NCI-H748 treated with DMSO at 0.1 percent for 48 hours (cell line): ENCODE data around the gene INSL3.
"Not testable (repeated sequence)": the region's sequence is repeated elsewhere in the genome, so short reads cannot be mapped to it uniquely, and the experiment has no call there.

Experiments used
- DNase-seq: peaks from one replicate; lab custom pipeline; 2025; lab: John Stamatoyannopoulos, UW

The INSL3 gene

DNA sequence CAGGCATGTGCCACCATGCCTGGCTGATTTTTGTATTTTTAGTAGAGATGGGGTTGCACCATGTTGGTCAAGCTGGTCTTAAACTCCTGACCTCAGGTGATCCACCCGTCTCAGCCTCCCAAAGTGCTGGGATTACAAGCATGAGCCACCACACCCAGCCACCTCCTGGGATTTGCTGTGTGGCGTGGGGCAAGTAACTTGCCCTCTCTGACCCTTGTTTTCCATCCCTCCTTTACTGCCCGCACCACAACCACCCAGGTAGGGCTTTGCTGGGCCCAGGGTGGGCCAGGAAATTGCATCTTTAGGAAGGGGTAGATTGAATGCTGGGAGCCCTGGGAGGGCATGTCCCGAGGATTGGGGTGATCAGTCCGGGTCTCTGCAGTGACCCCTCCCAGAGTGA is 37.6 kb downstream of the INSL3 start:
- not testable (repeated sequence) for DNase-seq

DNA sequence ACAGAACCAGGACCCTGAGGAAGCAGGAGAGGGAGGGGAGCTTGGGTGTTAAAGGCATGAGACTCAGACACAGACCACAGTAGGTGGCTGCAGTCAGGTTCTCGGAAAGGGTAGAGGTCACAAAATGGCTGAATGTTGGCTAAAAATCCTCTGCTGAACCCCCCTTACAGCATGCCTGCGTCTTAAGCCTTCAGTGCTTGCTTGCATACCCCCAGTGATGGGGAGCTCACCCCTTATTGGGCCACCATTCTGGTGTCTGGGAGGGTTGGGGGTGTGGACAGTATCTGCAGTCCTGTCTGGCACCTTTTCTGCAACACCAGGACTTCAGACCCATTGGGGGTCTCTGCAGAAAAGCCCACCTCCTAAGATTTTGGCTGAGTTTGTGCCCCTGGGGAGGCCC is 40.5 kb downstream of the INSL3 start:
- DNase-seq = no peak

DNA sequence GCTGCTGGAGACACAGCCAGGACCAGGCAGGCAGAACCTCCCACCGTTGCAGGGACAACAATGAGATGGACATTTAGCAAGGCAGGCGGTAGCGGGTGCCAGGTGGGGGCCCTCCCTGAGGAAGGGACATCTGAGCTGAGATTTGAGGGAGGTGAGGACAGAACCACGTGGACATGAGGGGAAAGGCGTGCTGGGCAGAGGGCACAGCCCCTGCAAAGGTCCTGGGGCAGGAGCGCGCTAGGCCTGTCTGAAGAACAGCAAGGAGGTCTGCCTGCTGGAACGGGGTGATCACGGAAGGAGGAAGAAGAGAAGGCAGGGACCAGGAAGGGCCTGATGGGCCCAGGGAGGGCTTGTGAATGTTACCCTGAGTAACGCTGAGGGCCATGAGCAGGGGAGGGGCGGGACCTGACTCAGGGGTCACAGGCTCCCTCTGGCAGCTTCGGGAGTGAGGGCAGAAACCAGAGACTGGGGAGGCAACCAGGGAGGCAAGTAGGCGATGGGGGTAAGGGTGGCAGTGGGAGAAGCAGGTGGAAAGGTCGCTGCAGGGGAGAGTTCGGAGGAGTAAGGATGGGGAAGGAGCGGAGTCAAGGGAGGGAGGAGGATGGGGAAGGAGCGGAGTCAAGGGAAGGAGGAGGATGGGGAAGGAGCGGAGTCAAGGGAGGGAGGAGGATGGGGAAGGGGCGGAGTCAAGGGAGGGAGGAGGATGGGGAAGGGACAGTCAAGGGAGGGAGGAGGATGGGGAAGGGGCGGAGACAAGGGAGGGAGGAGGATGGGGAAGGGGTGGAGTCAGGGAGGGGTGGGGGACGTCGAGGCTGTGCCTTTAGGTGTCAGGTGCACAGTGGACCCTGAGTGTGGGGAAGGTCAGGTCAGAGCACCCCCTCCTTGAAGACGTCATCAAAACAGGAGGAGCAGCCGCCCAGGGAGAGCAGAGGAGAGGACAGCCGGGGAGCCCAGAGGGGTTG is 42.1 kb downstream of the INSL3 start:
- DNase-seq = no peak

DNA sequence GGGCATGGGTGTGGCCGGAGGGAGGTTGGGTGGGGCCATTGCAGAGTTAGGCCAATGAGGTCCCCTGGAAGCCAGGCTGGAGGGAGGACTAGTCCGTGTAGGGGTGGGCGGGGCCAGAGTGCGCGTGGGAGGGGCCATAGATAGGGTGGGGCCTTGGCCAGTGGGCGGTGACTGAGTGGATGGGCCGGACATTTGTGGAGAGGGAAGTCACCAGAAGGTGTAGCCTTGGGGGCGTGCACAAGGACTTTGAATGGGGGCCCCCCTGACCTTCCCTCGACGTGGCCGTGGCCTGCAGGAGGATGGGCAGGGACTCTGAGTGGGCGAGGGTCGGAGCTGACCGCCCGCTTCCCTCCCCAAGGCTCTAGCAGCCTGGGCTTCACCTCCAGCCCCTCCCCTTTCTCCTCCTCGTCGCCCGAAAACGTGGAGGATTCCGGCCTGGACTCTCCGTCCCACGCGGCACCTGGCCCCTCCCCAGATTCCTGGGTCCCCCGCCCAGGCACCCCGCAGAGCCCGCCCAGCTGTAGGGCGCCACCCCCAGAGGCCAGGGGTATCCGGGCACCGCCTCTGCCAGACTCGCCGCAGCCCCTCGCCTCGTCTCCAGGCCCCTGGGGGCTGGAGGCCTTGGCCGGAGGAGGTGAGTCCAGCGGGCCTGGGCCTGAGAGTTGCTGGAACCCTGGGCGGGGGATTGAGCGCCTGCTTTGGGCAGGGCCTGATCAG is 42.9 kb downstream of the INSL3 start:
- DNase-seq = no peak

DNA sequence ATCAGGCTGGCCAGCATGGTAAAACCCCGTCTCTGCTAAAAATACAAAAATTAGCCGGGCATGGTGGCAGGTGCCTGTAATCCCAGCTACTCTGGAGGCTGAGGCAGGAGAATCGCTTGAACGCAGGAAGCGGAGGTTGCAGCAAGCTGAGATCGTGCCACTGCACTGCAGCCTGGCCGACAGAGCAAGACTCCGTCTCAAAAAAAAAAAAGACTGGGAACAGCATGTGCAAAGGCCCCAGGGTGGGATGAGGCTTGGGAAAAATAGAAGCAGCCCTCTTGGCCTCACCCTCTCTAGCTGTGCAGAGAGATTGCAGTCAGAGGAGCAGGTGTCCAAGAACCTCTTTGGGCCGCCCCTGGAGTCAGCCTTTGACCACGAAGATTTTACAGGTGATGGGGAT is 43.5 kb downstream of the INSL3 start:
- not testable (repeated sequence) for DNase-seq

DNA sequence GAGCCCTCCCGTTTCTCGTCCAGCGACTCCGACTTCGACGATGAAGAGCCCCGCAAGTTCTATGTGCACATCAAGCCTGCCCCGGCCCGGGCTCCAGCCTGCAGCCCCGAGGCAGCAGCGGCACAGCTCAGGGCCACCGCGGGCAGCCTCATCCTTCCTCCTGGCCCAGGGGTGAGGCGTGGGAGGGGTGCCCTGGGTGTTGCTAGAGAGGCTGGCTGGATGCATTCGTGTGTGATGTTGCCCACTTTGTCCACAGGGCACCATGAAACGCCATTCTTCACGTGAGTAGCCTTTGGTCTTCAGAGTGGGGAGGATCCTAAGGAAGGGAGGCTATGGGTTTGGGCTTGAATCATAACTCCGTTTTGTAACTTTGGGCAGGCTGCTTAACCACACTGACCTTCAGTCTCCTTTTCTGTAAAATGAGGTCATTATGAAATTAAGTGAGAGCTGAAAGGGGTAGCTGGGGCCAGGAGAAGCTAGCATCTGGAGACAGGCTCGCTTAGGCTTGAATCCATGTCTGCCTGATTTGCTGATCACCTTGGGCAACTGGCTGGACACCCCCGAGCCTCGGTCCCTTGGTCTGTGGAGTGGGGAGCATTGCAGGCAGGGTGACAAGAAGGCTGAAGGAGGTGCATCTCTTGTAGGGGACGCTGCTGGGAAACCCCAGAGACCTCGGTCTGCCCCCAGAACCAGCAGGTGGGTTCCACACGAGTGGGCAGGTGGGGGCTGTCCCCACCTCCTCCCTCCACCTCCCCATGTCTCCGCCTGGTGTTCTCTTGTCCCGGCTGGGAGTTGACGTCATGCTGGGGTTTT is 45.1 kb downstream of the INSL3 start:
- no peak for DNase-seq

DNA sequence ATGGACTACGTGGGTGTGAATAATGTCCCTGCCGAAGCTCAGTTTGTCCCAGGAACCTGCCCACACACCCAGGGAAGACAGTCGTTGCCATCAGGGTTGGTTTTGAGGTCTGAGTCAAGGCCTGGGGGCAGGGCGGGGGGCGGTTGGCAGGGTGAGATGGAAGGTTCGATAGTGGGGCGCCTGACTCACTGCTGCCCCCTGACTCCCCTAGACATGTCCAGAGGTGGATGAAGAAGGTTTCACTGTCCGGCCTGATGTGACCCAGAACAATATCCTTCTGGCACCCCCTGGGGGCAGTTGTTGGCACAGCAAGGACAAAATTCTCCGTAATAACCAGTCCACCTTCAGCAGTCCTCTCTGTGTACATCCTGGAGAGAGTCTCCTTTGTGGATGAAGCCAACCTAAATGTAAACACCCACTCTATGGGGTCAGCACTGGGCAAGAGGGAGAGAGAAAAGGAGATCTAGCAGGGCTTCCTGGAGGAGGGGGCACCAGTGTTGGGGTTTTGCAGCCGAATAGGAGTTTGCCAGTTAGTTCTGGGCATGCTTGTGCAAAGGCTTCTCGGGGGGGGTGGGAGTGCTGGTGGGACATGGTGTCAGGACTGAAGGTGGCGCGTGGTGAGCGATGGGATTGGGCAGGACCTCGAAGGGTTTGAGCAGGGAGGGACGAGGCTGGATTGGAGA is 45.9 kb downstream of the INSL3 start:
- no peak for DNase-seq

DNA sequence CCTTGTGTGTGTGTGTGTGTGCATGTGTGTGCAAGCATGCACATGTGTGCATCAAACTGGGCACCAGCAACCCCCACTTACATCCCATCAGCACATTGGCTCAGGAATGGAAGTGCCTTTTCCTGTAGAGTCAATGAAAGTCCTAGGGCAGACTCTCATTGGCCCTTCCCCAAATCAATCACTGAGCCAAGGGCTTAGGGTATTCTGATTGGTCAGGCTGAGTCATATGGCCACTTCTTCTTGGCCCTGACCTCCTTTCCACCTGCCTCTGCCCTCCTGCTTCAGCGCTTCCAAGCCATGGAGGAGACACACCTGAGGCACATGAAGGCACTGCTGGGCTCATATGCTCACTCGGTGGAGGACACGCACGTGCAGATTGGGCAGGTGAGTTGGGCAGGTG is 49.1 kb downstream of the INSL3 start:
- no peak for DNase-seq

DNA sequence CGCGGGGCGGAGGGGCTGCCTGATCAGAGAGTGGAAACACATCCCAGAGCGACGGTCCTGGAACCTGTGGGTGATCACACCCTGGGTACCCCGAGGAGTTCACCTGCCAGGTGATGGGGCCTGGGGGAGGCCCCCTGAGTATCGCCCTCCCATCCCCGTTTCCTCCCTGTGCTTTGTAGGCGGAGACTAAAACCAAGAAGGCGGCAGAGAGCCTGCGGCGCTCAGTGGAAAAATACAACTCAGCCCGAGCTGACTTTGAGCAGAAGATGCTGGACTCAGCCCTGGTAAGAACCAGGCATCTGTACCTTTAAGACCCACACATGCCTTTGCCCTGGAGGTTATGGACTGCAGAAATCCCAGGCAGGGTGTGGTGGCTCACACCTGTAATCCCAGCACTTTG is 50.7 kb downstream of the INSL3 start:
- DNase-seq = no peak

DNA sequence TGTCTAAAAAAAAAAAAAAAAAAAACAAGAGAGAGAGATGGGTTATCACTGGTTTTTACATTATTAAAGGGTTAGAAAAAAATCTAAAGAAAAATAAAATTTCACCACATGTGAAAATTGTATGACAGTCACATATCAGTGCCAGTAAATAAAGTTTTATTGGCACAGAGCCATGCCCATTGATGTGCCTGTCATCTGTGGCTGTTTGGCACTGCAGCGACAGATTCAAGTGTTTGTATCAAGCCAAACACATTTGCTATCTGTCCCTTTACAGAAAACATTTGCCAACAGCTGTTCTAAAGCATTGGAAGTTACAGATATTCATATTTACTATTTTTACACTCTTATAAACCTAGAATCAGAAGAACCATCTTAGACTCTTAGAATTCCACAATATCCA is 53.8 kb downstream of the INSL3 start:
- DNase-seq = no peak

DNA sequence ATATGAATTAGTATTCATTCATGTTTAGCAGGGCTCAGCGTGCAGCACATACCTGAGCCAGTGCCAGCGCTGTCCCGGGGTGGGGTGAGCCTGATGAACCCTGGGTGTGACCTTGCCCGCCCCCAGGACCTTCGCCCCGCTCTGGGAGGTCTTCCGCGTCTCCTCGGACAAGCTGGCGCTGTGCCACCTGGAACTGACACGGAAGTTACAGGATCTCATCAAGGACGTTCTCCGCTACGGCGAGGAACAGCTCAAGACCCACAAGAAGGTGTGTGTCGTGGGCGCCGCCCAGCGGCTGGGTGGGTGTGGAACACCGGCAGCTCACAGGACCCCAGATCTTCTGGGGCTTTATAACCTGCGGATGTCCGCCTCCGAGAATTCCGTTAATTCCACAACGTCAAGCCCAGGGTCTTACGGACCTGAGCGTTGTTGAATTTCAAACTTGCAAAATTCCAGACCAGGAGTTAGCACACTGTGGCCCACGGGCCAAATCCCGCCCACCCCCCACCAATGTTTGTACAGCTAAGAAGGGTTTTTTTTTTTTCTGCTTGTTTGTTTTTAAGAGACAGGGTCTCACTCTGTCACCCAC is 54.7 kb downstream of the INSL3 start:
- DNase-seq = peak; percentile 37
